NT2/D1 (cell line): Measurements from ENCODE around the gene NSD2.

Experiments
- YY1 ChIP-seq: IDR thresholded peaks from 2 replicates; pipeline ENCODE4 v1.6.1; 2011; ENCODE audit not compliant: insufficient read length, insufficient read depth
- ZNF274 ChIP-seq: IDR thresholded peaks from 2 replicates; pipeline ENCODE4 v1.6.1; 2011; ENCODE audit warnings: mild to moderate bottlenecking, low read depth, low read length

DNA sequence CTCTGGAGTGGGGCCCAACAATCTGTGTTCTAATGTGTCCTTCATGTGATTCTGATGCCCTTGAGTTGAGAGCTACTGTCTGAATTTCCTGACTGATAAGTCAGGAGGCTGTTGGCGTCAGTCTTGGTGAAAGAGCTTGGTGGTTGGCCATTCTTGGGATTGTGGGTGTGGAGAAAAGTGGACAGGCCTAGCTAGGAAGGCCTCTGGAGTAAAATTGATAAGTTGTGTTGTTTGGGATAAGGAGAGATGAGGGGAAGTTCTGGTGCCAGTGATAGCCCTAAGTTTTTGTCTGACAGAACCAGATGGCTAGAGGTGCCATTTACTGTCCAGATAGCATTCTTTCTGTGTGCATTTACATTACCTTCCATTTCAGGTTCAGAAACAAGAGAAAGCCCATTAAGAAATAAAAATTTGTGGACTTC is 11.7 kb downstream of the NSD2 start:
- no peak for TF ChIP-seq YY1
- TF ChIP-seq ZNF274 = no peak
